Right ventricle myocardium superior (tissue), 1 donor: ENCODE results near the gene PKIB. TPM values are rescaled to one million over a fixed set of nuclear protein-coding genes. Genes with fewer than 3 reads are reported as not detected.
A peak's percentile ranks its signal among the peaks of the same experiment; 100 is the strongest.
"Not testable (repeated sequence)": the region's sequence is repeated elsewhere in the genome, so short reads cannot be mapped to it uniquely, and the experiment has no call there.

Experiments
- ATAC-seq: fragments of 200-7000 bp; cut with Tn5 transposase; one replicate; pipeline ENCODE4 v1.9.1; 2020; ENCODE audit warnings: mild to moderate bottlenecking; ENCODE audit not compliant: poor library complexity
- DNase-seq: peaks from one replicate; pipeline ENCODE4 v3.0.0-alpha.2; 2020
- intact Hi-C: fragments of 100-400 bp; cut with DNase I; formaldehyde crosslinking; loops from one replicate; pipeline ENCODE4 v1.11.2; 2022
- long read RNA-seq: library from polyadenylated mRNA; unstranded; transcript quantifications from one replicate; pipeline ENCODE4 v2.0.0, GENCODE V29; 2021
- total RNA-seq: library from RNA; stranded (reverse); fragmentation: NEBNext Ultra II Directional; extraction: Animal tissue kit (Norgen Biotek cat#: 25700); gene quantifications from one replicate; pipeline ENCODE4 v1.2.1, GENCODE V29; 2021
- donor health status: DM: no; HTN: yes; CAD: no; lungs with severe emphysema.

The PKIB gene, protein sequence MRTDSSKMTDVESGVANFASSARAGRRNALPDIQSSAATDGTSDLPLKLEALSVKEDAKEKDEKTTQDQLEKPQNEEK
- 0.22 TPM for total RNA-seq
- long read RNA-seq, result 0 reads

DNA sequence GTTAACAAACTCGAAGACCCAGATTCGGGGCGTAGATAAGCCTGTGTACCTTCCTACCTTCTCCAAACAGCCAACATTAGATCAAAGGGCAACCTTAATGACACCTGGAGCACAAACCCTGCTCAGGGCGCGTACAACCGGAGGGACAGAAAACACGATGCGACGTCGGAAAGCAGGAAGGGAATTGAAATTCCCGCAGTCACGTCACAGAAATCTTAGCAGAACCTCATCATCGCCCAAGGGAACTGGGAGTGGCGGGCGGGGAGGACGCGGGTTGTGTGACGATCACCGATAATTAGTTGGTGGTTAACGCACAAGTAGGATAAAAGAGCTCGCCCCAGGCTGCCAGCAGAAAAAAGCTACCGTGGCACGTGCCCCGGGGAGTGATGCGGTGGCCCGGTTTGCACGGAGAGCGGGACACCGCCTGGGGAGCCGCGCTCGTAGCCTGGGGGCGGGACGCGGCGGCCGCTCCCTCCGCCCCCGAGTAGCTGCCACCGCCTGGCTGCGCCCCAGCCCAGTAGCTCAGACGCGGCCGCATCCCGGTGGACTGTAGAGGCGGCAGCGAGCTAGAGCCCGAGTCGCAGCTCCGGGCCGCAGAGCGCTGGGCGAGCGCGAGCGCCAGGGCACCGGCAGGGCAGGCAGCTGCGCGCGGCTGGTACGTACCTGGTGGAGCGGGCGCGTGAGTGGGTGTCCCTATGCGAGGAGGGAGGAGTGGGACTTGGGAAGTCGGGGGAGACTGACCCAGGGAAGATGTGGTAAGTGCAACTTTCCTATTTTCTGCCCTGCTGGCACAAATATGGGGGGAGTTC is at the start of gene PKIB:
TSS of gene PKIB (plus strand) at position 525 of the 809 bp plus-strand sequence. CDS start 107,390 bp downstream, outside the sequence.
- peak; percentile 99 for ATAC-seq
- peak; percentile 78 for DNase-seq
- intact Hi-C loops, result no loop called here

DNA sequence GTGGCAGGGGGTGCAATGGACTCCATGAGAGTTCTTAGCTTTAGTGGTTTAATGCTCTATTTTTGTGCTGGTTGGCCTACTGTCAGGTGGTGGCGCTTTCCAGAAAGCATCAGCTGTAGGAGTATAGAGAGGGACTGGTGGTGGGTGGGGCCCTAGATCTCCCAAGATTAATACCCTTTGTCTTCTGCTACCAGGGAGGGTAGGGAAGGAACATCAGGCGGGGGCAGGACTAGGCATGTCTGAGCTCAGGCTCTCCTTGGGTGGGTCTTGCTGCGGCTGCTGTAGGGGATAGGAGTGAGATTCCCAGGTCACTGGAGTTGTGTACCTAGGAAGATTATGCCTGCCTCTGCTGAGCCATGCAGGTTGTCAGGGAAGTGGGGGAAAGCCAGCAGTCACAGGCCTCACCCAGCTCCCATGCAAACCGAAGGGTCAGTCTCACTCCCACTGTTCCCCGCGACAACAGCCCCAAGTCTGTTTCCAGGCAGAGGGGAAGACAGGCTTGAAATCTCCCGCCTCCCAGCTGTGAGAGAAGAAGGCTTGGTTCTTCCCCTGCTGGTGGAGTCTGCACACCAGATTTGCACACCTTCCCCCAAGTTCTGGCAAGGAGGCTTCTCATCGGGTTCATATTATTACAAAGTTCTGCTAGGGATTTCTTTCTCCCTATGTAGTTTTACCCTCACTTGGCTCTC is 46.7 kb upstream of the PKIB start:
- no peak for DNase-seq
- intact Hi-C loops, result no loop called here
- ATAC-seq, result no peak

DNA sequence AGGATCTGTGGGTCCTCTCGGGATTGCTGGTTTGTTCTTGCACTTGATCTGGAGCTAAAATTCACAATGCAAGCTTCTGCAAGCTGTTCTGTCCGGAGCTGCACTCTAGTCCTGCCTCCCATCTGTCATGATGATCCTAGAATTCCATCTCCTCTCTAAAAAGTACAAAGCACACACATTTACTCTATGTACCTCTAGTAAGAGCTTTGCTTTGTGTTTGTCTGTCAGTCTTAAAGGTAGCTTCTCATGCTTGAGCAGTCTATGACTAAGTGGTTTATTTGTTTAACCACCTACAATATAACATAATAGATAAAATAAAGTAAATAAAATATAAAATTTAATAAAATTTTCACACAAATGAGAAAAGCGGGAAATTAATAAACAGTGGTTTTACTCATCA is 46.0 kb upstream of the PKIB start:
- DNase-seq (no peak), ATAC-seq (no peak)
- intact Hi-C loops, result no loop called here

DNA sequence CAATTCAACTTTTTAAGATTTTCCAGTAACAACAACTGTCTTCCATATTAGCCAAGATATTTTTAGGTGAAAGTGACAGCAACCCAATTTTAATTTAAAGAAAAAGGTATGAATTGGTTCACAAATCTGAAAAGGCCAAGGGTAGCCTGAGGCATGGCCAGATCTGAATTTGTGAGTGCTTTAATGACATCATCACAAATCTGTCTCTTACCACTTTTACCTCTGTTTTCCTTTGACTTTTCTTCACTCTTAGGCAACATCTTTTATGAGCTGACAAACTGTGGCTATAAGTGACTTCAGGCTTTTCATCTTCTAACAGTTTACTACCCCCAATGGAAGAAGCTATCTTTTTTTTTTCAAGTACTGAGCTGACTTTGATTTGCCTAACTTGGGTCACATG is 44.5 kb upstream of the PKIB start:
- DNase-seq (no peak), ATAC-seq (no peak)
- intact Hi-C loops, result no loop called here

DNA sequence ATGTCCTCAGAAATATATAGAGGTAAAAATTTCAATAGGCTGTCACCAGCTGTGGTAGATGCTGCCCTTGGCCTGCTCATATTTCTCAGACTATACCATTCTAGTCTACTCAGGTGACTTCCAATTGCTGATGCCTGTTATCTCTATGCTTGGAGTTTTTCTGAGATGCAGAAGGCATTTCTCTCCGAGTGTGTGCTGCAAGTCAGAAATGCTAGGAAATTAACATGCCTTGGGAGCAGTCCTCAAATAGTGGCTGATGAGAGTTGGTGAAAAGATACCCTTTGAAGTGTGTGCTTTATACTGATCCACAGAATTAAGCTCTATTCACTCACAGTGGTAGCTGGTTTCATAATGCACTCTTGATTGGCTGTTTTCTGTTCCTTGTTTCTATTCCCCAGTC is 43.2 kb upstream of the PKIB start:
- DNase-seq (no peak), ATAC-seq (no peak)
- intact Hi-C loops, result no loop called here

DNA sequence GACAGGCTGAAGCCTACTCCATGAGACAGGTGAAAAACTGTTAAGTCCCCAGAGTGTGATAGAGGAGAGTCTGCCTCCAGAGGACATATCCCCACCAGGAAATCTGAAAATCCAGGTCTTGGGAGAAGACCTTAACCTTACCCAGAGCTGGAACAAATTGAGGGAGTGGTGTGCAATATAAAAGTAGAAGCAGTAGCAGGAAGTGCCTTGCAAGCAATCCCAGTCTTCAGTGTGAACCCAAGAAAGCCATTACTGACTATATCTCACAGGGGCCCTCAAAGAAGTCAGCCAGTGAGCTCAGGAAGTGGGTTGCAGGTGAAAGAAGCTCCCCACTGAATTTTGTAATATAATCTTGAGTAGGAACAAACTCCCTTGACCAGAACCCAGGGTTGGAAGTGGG is 41.9 kb upstream of the PKIB start:
- no peak for DNase-seq
- no peak for ATAC-seq
- intact Hi-C loops, result no loop called here

DNA sequence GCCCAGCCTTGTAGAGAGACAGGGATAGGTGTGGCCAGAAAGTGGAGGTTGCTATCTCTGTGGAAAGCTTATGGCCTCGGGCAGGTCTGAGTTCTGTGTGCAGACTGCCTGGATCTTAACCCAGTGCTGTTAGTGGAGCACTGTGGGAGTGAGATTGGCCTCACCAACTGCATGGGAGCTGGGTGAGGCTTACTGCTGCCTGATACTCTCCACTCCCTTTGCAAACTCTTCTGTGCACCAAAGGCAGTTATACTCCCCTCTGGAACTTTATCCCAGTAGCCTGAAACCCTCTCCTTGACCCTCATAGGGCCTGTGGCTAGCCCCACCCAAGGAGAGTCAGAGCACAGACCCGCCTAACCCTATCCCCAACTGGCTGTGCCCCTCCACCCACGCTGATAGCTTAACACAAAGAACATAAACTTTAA is 41.4 kb upstream of the PKIB start:
- ATAC-seq (no peak), DNase-seq (no peak)
- intact Hi-C loops, result no loop called here

DNA sequence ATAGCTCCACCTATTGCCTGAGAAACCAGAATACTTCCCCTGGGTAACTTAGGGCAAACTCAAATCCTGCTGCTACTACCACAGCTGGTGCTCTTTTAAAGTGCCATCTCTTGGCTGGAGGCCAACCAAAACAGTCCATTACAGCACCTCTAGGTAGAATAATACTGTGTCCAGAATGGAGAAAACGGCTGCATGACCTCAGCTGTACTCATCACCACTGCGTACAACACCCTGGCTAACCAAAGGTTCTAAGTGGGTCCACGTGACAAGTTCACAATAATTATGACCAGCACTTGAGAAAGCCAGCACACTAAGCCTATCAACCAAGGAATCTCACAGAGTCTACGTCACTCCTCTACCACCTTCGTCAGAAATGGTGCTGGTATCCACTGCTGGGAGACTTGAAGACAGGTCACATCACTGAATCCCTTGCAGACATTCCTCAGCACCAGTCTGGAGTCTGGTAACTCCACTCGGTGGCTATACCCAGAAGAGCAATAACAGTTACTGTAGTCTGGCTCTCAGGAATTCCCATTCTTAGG is 40.9 kb upstream of the PKIB start:
- intact Hi-C loops, result no loop called here
- no peak for ATAC-seq
- DNase-seq, result no peak

DNA sequence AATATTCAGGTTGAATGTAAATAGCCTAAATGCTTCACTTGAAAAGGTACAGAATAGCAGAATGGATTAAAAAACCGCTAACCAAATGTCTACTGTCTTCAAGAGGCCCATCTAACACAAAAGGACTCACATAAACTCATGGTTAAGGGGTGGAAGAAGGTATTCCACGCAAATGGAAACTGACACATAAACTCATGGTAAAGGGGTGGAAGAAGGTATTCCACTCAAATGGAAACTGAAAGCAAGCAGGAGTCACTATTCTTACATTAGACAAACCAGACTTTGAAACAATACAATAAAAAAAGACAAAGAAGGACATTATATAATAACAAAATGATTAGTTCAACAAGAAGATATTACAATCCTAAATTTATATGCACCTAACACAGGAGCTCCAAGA is 38.3 kb upstream of the PKIB start:
- intact Hi-C loops, result no loop called here
- ATAC-seq, result no peak
- no peak for DNase-seq

DNA sequence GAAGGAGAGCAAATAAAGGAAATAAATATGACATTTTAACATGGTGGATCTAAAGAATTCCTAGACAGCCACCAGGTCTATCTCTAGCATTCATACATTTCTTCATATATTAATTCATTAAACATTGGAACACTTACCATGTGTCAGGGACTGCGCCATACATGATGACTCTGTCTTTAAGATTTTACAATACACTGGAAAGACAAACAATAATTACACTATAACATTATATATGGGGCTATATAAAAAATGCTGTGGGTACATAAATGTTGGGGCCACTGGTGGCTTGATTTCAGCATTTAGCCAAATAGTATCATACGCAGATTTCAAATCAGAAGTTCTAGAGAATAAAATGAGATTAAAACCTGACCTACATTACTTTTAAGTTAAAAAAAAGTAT is 33.3 kb upstream of the PKIB start:
- intact Hi-C loops, result no loop called here
- ATAC-seq, result no peak
- no peak for DNase-seq

DNA sequence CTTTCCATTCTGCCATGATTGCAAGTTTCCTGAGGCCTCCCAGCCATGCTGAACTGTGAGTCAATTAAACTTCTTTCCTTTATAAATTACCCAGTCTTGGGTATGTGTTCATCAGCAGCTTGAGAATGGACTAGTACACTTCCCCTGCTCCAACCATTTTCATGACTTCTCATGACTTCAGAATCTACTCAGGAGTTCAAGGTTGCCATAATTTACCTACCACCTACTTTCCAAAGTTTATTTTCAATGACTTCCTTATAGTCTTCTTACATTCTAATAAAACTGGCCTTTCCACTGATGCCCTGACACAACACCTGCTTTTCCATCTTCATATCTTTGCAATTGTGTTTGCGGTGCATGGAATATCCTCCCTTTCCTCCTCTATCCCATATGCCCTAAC is 31.2 kb upstream of the PKIB start:
- ATAC-seq (no peak), DNase-seq (no peak)
- intact Hi-C loops, result no loop called here

DNA sequence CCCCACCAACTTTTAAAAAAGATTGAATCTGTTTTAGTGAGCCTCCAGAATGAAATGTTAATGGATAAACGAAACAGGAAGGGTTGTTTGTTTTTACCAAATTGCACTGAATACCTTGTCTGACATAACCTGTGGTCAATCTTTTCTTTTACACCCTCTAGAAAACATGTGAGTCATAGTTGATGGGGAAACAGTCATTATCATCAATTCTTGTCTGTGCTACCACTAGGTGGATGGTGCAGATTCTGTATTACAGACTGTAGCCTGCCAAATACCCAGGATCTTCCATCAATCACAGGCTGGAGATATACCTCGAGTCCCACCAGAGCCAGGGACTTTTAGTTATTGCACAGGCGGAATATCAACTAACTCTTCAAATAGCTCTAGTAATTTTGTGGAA is 29.5 kb upstream of the PKIB start:
- DNase-seq (no peak), ATAC-seq (no peak)
- intact Hi-C loops, result no loop called here

DNA sequence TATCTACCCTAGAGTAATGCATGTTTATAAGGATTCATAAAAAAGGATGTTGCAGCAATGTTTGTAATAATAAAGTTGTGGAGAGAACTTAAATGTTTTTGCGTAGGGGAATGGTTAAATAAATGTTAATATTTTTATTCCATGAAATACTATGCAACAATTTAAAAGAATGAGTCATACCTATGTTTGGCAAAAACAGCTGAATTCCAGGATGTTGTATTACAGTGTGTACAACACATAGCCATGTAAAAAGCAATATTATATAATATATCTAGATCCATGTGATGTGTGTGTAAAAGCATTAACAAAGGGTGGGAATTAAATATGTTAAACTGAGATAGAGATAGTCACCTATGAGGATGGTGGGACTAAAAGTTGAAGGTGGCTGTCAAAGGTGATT is 21.1 kb upstream of the PKIB start:
- intact Hi-C loops, result no loop called here
- ATAC-seq (no peak), DNase-seq (no peak)

DNA sequence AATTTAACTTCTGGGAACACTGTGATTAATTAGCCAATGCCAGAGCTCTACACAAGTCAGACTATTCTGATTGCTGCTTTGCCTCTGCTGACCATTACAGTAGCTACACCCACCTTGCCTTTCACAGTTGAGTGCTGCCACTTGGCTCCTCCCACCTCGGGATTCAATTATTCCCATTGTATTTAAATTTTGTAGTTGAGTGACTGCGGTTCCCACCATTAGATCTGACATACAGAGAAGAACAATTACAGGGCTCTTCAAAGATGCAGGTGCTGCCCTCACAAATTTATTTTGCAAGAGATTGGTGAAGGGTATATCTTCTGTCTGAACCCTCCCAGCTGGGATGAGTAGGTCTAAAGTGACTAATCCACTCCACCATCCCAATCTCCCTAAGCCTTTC is 11.9 kb upstream of the PKIB start:
- DNase-seq, intact Hi-C loops, ATAC-seq: not testable (repeated sequence)

DNA sequence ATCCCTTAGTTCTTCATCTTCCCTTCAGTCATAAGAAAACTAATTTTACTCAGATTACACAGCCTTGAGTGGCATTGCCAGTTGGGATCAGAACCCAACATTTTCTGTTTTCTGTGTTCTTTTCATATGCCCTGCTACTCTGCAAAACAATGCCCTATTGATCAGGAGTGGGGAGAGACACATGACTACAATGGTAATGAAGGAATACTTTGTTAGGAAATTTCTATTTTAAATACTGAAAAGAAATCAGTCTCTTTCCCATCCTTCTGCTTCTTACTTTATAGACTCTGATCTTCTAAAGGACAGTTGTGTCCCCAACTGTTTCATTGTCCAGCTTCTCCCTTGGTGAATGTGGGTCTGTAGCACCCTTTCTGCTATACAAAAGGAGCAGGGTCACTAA is 5.5 kb upstream of the PKIB start:
- intact Hi-C loops, result no loop called here
- DNase-seq, result no peak
- ATAC-seq, result no peak

DNA sequence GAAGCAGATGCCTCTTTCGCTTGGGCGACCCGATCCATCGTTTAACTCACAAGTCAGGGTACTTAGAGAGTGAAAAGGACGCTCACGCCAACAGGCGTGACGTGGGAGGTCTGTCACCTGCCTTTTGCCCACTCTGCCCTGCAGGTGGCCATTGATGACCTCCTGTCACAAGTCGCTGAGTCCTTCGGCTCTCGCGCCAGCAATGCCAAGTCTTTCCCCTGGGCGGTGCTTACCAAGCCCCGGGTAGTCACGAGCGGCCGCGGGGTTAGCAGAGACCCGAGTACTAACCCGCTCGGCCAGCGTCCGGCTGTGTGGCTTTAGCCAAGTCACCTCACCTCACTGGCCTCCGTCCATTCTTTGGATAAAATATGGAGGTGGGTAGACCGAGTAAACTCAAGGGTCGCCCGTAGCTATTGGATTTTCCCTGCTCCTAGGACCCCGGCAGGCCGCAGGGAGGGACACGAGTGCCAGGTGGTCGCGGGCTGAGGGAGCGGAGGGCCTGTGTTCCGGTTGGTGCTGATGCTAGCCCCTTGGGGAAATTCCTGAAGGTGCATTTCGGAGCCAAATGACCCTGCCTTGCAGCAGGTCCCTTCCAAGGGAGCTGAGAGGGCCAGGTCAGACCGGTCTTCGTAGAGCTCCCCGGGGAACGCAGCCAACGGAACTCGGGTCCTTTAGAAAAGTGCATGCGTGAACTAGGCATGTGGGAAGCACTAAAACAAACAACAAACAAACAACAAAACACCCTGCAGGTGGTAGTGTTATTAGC is 668 bp downstream of the PKIB start:
- peak; percentile 60 for ATAC-seq
- DNase-seq, result peak; percentile 52
- intact Hi-C loops, result no loop called here

DNA sequence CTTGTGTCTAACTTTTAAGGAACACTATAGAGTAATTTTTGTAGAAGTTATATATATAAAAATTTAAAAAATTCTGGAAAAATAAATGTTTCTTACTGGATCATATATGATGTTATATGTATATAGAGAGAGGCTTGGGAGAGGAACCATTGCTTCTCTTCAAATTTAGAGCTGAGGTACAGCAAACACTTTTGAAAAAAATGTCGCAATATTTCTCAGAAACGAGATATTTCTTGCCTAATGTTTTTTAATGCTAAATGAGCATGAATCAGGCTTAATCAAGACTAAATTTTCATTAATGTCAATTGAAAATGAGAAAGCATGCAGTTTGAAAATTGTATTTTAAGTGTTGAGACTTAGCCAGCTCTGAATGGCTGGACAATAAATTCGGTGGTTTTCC is 2.6 kb downstream of the PKIB start:
- no peak for ATAC-seq
- no peak for DNase-seq
- intact Hi-C loops, result no loop called here

DNA sequence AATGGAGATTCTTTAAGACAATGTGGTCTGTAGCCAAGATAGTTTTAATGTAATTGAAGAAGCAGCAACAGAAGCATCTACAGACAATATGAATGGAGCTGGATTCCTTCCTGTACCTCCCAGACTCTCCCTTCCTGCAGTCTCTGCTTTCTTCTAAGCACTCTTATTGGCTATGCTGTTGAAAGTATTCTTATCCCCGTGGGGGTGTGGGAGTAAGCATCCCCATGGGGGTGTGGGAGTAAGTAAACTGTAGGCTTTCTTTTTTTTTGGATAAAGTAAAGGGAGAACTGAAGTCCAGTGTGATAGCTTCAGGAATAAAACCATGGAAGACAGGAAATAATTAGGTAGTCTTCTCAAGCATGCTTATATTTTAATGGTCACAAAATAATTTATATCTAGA is 4.1 kb downstream of the PKIB start:
- ATAC-seq, result no peak
- intact Hi-C loops, result no loop called here

DNA sequence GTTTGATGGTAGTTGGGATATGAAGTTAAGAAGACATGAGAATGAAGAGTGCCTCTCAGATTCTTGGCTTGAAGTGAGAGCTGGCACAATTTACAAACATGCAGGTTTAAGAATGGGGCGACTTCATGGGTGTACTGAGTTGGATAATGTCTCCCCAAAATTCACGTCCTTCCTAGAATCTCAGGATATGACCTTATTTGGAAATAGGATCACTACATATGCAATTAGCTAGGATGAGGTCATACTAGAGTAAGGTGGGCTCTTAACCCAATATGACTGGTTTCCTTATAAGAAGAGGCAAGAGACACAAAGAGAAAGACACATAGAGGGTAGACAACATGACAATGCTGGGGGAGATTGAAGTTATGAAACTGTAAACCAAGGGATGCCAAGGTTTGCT is 5.2 kb downstream of the PKIB start:
- DNase-seq (no peak), ATAC-seq (no peak)
- intact Hi-C loops, result no loop called here

More for the DNA sequence above, 4.1 kb downstream of the PKIB start:
- no peak for DNase-seq
